Stomach (tissue), 4 donors: Measurements from ENCODE around the gene STRN4.
"Not testable (repeated sequence)": the region's sequence is repeated elsewhere in the genome, so short reads cannot be mapped to it uniquely, and the experiment has no call there.

ENCODE experiments used
- CTCF ChIP-seq, 7 experiments: fragments of 450-650 bp in 4 of 7; fragments of 200-600 bp in 3 of 7; sonication (generic) in 3 of 7; IDR thresholded peaks; one replicate each; pipeline ENCODE4 v1.5.1; 2016 to 2019; ENCODE audit warnings: antibody characterized with exemption in 7 of 7, control low read depth in 2 of 7, mild to moderate bottlenecking in 1 of 7
- EP300 ChIP-seq: sonication (generic); formaldehyde crosslinking; IDR thresholded peaks from one replicate; pipeline ENCODE4 v1.6.1; 2017; ENCODE audit warnings: antibody characterized with exemption
- POLR2A ChIP-seq, 4 donors: fragments of 450-650 bp; IDR thresholded peaks; one replicate each; pipeline ENCODE4 v1.6.1; 2016; ENCODE audit warnings: antibody characterized with exemption in 4 of 4, control low read depth in 2 of 4, mild to moderate bottlenecking in 1 of 4, moderate library complexity in 1 of 4
- POLR2AphosphoS5 ChIP-seq, 3 donors: sonication (generic); formaldehyde crosslinking; IDR thresholded peaks; one replicate each; pipeline ENCODE4 v1.6.1; 2016; ENCODE audit warnings: antibody characterized with exemption in 3 of 3

GRCh38 chr19:46760897-46761296, 14.6 kb upstream of the STRN4 start:
- not testable (repeated sequence) for TF ChIP-seq CTCF (IDR thresholded peaks at IDR 0.05); EP300; POLR2A (IDR thresholded peaks at IDR 0.05); POLR2AphosphoS5 (IDR thresholded peaks at IDR 0.05)
